HepG2 (cell line): ENCODE results near the gene BCL2.

Experiments used
- EP300 ChIP-seq, 3 experiments: sonication (generic) in 1 of 3; formaldehyde crosslinking in 1 of 3; IDR thresholded peaks; 2 replicates each; pipeline versions ENCODE4 v1.5.1 to v1.6.1; 2011 to 2020; ENCODE audit warnings: low read depth in 2 of 3, low read length in 2 of 3, borderline replicate concordance in 1 of 3, improper control_type of control experiment in 1 of 3, mild to moderate bottlenecking in 1 of 3, missing genetic modification reagents in 1 of 3, moderate library complexity in 1 of 3
- MYNN ChIP-seq: sonication (generic); formaldehyde crosslinking; IDR thresholded peaks from 2 replicates; pipeline ENCODE4 v1.4.0; 2020; ENCODE audit warnings: mild to moderate bottlenecking, low read depth, missing genetic modification reagents
- NFE2 ChIP-seq: sonication (generic); formaldehyde crosslinking; IDR thresholded peaks from 2 replicates; pipeline ENCODE4 v1.4.0; 2020; ENCODE audit warnings: missing genetic modification reagents
- SP1 ChIP-seq, 2 experiments: fragments of 450-650 bp in 1 of 2; sonication (generic) in 1 of 2; formaldehyde crosslinking in 1 of 2; IDR thresholded peaks; 2 replicates each; pipeline versions ENCODE4 v1.4.0 to v1.6.1; 2016 to 2020; ENCODE audit warnings: missing genetic modification reagents in 1 of 2
- TP53 ChIP-seq: sonication (generic); formaldehyde crosslinking; conservative IDR thresholded peaks from 2 replicates; pipeline ENCODE4 v1.4.0; 2020; ENCODE audit warnings: missing genetic modification reagents
- TF ChIP-seq, protein P1 (sequence below): sonication (generic); formaldehyde crosslinking; conservative IDR thresholded peaks from 2 replicates; pipeline ENCODE4 v1.4.0; 2020; ENCODE audit warnings: mild to moderate bottlenecking, missing genetic modification reagents, moderate library complexity

DNA sequence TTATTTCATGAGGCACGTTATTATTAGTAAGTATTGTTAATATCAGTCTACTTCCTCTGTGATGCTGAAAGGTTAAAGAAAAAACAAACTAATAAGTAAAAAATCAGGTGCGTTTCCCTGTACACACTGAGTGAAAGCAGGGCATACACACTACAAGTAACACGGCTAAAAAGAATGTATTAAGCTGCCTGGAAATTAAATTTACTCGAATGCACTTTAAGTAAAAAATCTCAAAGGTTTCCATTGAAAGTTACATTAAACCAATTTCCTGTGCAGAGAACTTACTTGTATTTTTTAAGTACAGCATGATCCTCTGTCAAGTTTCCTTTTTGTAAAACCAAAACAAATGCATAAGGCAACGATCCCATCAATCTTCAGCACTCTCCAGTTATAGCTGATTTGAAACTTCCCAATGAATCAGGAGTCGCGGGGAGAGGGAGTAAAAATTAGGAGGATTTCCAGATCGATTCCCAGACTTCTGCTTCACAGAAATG is 633 bp downstream of the BCL2 start:
- TF ChIP-seq SP1 (IDR thresholded peaks at IDR 0.05): no peak
- TF ChIP-seq SP1 (CRISPR knock-in tag; IDR thresholded peaks at IDR 0.05): no peak
- no peak for TF ChIP-seq MYNN (CRISPR knock-in tag)
- no peak for TF ChIP-seq TP53 (CRISPR knock-in tag)
- TF ChIP-seq EP300 (IDR thresholded peaks at IDR 0.05; ENCODE audit: low read depth in 2 of 2, low read length in 2 of 2): no peak
- TF ChIP-seq EP300 (CRISPR knock-in tag; IDR thresholded peaks at IDR 0.05; ENCODE audit: borderline replicate concordance): no peak
- no peak for TF ChIP-seq NFE2 (CRISPR knock-in tag)
- TF ChIP-seq, protein P1, sequence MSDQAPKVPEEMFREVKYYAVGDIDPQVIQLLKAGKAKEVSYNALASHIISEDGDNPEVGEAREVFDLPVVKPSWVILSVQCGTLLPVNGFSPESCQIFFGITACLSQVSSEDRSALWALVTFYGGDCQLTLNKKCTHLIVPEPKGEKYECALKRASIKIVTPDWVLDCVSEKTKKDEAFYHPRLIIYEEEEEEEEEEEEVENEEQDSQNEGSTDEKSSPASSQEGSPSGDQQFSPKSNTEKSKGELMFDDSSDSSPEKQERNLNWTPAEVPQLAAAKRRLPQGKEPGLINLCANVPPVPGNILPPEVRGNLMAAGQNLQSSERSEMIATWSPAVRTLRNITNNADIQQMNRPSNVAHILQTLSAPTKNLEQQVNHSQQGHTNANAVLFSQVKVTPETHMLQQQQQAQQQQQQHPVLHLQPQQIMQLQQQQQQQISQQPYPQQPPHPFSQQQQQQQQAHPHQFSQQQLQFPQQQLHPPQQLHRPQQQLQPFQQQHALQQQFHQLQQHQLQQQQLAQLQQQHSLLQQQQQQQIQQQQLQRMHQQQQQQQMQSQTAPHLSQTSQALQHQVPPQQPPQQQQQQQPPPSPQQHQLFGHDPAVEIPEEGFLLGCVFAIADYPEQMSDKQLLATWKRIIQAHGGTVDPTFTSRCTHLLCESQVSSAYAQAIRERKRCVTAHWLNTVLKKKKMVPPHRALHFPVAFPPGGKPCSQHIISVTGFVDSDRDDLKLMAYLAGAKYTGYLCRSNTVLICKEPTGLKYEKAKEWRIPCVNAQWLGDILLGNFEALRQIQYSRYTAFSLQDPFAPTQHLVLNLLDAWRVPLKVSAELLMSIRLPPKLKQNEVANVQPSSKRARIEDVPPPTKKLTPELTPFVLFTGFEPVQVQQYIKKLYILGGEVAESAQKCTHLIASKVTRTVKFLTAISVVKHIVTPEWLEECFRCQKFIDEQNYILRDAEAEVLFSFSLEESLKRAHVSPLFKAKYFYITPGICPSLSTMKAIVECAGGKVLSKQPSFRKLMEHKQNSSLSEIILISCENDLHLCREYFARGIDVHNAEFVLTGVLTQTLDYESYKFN: no peak
